Activated naive CD8-positive, alpha-beta T cell treated with anti-CD3 and anti-CD28 coated beads for 36 hours (primary cell): ENCODE results near the gene NYNRIN. TPM values are rescaled to one million over a fixed set of nuclear protein-coding genes. Genes with fewer than 3 reads are reported as not detected.
"Not testable (repeated sequence)": the region's sequence is repeated elsewhere in the genome, so short reads cannot be mapped to it uniquely, and the experiment has no call there.

Source experiments
- DNase-seq: peaks from one replicate; pipeline ENCODE4 v3.0.0; 2021
- H3K27ac Mint-ChIP-seq: one replicate; pipeline ENCODE4 v1.8.0; 2022; ENCODE audit warnings: mild to moderate bottlenecking, moderate library complexity, mixed read lengths
- H3K27me3 Mint-ChIP-seq: one replicate; pipeline ENCODE4 v1.8.0; 2022; ENCODE audit warnings: mild to moderate bottlenecking, mixed read lengths
- H3K36me3 Mint-ChIP-seq: one replicate; pipeline ENCODE4 v1.8.0; 2021; ENCODE audit warnings: mild to moderate bottlenecking, mixed read lengths
- H3K4me1 Mint-ChIP-seq: one replicate; pipeline ENCODE4 v1.8.0; 2021; ENCODE audit warnings: mixed read lengths
- H3K4me3 Mint-ChIP-seq: one replicate; pipeline ENCODE4 v1.8.0; 2022; ENCODE audit warnings: mild to moderate bottlenecking, moderate library complexity, mixed read lengths
- H3K9me3 Mint-ChIP-seq: one replicate; pipeline ENCODE4 v1.8.0; 2022; ENCODE audit warnings: mixed read lengths
- total RNA-seq, 2 experiments: library from RNA; stranded (reverse); gene quantifications; one replicate each; pipeline ENCODE4 v1.2.3, GENCODE V29; 2021

The NYNRIN gene
- total RNA-seq, 2 experiments from 2014 or later: 0.08 to 0.10 TPM

DNA sequence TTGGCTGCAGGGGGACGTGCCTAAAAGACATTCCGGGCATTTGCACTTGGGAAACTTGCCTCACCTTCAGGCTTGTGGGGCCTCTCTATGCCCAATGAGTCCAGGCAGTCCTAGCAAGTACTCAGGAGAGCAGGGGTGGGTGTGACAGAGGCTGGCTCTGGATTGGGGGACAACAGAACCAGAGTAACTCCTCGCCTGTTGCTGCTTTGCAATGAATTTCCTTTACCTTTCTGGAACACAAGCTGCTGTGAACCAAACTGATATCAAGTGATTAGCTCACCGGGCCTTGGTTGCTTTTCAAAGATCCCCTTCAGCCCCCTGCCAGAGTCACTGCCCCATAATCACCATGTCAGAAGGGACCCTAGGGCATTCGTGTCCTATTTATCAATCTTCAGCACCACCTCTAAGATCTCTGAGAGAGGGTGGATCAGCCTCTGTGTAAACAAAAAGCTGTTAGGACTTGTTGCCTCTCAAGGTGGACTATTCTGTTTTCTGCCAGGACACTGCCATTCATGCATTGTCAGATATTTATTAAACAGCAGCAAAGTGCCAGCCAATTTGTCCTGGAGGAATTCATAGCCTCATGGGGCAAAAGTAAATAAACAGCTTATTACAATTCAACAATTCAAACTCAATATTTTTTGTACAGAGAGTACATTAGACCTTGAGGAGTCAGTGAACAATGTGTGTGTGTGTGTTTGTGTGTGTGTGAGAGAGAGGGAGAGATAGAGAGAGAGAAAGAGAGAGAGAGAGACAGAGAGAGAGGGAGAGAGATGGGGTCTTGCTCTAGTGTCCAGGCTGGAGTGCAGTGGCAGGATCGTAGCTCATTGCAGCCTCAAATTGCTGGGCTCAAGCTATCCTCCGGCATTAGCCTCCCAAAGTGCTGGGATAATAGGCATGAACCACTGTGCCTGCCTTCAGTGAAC lies 19.6 kb upstream of the NYNRIN start:
- no peak overlapping the region for H3K4me3 Mint-ChIP-seq
- H3K9me3 Mint-ChIP-seq: no peaks in the 10 kb centered on the region
- H3K4me1 Mint-ChIP-seq: peaks cover 3% of the 10 kb centered on the region
- peaks cover 4% of the 10 kb centered on the region for H3K27me3 Mint-ChIP-seq
- H3K36me3 Mint-ChIP-seq: no peaks in the 10 kb centered on the region
- H3K27ac Mint-ChIP-seq: no peak overlapping the region
- DNase-seq: no peak

DNA sequence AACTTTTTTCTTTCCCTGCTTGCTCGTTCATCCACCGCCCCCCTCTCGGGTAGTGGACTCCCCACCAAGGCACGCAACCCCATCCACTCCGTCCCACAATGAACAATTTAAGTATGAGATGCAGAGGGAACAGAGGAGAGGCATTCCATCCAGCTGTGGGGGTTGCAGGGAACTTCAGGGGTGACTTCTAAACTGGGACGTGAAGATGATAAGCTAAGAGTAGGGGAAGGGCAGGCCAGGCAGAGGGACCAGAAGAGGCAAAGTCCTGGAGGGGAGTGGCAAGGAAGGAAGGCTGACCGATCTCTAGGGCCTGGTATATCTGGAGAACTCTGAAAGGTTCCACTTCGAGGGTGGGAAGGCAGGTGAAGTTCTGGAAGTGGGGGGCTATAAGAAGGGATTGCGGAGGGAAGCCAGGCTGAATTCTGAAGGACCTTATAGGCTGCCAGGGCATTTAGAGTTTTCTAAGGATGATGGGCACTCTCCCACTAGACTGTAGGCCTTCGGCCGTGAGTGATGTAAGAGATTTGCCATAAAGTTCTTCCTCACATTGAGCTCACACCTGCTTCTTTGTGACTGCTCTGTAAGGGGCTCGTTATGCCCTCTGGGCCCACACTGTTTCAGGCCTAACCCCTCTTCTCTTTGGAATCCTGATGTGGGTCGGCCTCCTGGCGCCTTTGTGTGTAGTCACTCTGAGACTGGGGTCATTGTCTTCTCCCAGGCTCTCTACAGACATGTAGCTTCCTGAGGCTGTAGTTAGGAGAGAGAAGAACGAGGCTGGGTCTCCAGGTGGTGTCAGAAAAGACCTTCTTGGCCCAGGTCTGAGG lies 18.7 kb upstream of the NYNRIN start:
- H3K4me3 Mint-ChIP-seq: no peak overlapping the region
- H3K27me3 Mint-ChIP-seq: peaks cover 4% of the 10 kb centered on the region
- no peak overlapping the region for H3K27ac Mint-ChIP-seq
- DNase-seq: no peak
- no peaks in the 10 kb centered on the region for H3K9me3 Mint-ChIP-seq
- no peaks in the 10 kb centered on the region for H3K36me3 Mint-ChIP-seq
- H3K4me1 Mint-ChIP-seq: peaks cover 3% of the 10 kb centered on the region

DNA sequence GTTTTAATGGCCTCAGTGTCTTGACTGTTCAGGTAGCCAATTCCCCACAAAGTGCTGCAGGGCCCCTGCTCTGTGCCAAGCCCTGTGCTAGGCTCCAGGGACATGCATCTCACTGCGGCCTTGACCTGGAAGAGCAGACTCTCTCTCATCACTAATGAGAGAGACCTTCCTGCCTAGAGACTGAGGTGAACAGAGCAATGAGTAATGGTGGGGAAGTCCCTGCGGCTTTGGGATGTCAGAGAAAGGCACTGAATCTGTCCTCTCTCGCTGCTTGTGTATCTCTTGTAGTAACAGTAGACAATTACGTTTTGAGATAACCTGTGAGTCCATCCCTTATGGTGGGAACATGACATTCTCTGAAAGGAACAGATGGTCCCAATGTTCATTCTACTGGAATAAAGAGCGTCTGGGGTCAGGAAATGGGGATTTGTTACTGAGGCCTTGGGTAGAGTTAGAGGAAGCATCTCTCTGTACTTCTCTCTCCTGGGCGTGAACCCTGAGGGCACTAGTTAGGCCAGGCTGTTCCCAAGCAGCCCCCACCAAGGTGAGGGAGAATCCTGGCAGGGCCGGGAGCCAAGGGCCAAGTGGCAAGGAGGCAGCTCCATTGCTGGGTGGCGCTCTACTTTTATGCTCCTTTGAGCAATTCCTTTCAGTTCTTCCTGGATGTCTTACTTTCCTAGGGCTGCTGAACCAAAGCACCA lies 17.3 kb upstream of the NYNRIN start:
- no peak for DNase-seq
- no peaks in the 10 kb centered on the region for H3K36me3 Mint-ChIP-seq
- H3K27ac Mint-ChIP-seq: no peak overlapping the region
- no peaks in the 10 kb centered on the region for H3K9me3 Mint-ChIP-seq
- H3K4me3 Mint-ChIP-seq: no peak overlapping the region
- H3K4me1 Mint-ChIP-seq: peaks cover 3% of the 10 kb centered on the region
- no peaks in the 10 kb centered on the region for H3K27me3 Mint-ChIP-seq

DNA sequence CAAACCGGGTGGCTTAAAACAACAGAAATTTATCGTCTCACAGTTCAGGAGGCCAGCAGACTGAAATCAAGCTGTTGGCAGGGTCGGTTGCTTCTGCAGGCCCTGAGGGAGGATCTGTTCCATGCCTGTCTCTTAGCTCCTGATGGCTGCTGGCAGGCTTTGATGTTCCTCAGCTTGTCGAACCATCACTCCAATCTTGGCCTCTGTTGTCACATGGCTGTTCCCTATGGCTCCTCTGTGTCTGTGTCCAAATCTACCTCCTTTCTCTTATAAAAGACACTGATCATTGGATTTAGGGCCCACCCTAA lies 16.8 kb upstream of the NYNRIN start:
- no peak for DNase-seq
- H3K4me3 Mint-ChIP-seq: no peak overlapping the region
- no peaks in the 10 kb centered on the region for H3K9me3 Mint-ChIP-seq
- H3K27ac Mint-ChIP-seq: no peak overlapping the region
- H3K4me1 Mint-ChIP-seq: peaks cover 3% of the 10 kb centered on the region
- no peaks in the 10 kb centered on the region for H3K27me3 Mint-ChIP-seq
- H3K36me3 Mint-ChIP-seq: no peaks in the 10 kb centered on the region

DNA sequence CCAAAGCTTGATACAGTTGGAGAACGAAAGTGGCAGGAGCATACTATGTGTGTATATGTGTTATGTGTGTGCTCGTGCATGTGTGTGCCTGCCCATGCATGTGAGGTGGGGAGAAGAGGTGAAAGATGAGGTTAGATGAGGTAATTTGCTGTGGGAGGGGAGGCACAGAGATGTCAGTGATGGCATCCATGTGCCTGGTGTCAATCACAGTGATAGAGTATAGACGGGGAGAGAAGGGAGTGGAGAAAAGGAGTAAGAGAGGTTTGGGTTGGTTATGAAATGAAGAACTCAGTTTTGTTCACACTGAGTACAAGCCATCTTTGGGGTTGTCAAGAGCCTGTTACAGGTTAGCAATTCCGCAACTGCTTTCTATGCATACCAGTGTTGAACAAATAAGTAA lies 14.6 kb upstream of the NYNRIN start:
- no peak overlapping the region for H3K27ac Mint-ChIP-seq
- no peaks in the 10 kb centered on the region for H3K9me3 Mint-ChIP-seq
- no peak overlapping the region for H3K4me3 Mint-ChIP-seq
- no peaks in the 10 kb centered on the region for H3K27me3 Mint-ChIP-seq
- peaks cover 3% of the 10 kb centered on the region for H3K4me1 Mint-ChIP-seq
- H3K36me3 Mint-ChIP-seq: no peaks in the 10 kb centered on the region
- no peak for DNase-seq

DNA sequence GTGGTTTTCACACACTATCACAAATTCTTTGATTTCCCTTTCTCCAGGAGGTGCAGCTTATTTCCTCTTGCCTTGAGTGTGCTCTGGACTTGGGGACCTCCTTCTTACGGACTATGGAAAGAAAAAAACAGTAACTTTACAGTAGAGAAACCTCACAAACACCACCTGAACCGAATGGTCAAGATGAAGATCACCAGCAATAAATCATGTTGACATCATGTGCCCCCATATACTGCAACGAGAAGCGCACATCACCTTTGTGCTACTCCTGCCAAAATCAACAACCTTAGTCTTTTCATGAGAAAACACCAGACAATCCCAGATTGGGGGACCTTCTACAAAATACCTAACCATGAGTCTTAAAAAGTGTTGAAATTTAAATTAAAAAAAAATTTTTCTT lies 13.3 kb upstream of the NYNRIN start:
- no peaks in the 10 kb centered on the region for H3K27me3 Mint-ChIP-seq
- H3K27ac Mint-ChIP-seq: no peak overlapping the region
- H3K4me3 Mint-ChIP-seq: no peak overlapping the region
- H3K36me3 Mint-ChIP-seq: no peaks in the 10 kb centered on the region
- peaks cover 3% of the 10 kb centered on the region for H3K4me1 Mint-ChIP-seq
- no peaks in the 10 kb centered on the region for H3K9me3 Mint-ChIP-seq
- DNase-seq: no peak

DNA sequence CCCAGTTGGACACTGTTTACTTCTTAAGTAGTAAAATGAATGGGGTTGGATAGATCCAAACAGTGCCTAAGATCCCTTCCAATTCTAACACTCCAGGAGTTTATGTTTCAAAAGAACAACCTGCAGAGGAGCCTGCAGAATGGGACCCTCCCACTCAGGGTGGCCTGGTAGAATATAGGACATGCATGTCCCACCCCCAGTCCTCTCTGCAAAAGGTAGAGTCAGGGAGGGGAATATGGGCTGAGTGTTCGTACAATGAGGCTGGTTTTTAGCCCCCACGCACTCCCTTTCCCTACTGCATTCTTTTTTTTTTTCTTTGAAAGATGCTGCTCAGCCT lies 11.8 kb upstream of the NYNRIN start:
- Mint-ChIP-seq H3K27ac (no peak overlapping the region), H3K36me3 (no peaks in the 10 kb centered on the region), H3K27me3 (peaks cover 8% of the 10 kb centered on the region), H3K9me3 (no peaks in the 10 kb centered on the region), H3K4me1 (no peaks in the 10 kb centered on the region), H3K4me3 (no peak overlapping the region)
- no peak for DNase-seq

DNA sequence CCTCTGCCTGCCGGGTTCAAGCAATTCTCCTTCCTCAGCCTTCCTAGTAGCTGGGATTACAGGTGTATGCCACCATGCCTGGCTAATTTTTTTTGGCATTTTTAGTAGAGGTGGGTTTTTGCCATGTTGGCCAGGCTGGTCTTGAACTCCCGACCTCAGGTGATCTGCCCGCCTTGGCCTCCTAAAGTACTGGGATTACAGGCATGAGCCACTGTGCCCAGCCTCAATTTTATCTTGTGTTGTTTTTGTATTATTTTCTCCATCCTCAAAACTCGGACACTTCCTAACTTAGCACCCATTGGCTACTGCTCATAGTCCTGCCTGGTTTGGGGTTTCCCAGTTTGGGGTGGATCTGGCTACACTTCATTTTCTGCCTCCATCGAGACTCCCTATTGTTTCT lies 11.2 kb upstream of the NYNRIN start:
- not testable (repeated sequence) for H3K27me3 Mint-ChIP-seq, DNase-seq, H3K4me1 Mint-ChIP-seq, H3K4me3 Mint-ChIP-seq, H3K9me3 Mint-ChIP-seq, H3K36me3 Mint-ChIP-seq, H3K27ac Mint-ChIP-seq

DNA sequence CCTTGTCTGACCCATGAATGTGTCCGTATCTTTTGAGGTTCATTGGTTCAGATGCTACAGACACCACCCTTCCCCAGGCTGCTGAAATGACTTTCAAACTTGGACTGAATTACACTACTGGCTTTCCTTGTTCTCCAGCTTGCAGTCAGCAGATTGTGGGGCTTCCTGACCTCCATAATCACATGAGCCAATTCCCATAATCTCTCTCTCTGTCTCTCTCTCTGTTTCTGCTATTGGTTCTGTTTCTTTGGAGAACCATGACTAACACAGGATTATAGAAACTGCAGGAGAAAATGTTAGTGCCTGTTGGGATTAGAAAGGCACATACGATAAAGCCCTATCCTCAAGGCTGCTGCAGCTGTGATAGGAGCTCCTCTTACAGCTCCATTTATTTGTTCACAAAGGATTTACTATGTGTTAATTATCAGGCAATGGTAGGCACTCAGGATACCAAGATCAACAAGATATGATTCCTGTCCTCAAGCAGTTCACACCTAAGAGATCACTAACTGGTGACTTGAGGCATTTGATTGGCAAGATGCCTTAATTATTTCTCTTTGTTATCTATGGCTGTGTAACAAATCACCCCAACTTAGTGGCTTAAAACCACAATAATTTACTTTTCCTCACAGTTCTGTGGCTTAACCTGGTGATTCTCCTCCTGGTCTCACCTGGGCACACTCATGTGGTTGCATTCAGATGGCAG lies 10.2 kb upstream of the NYNRIN start:
- Mint-ChIP-seq H3K4me3 (no peak overlapping the region), H3K27ac (no peak overlapping the region), H3K9me3 (no peaks in the 10 kb centered on the region), H3K36me3 (no peaks in the 10 kb centered on the region), H3K27me3 (peaks cover 8% of the 10 kb centered on the region), H3K4me1 (no peaks in the 10 kb centered on the region)
- no peak for DNase-seq

DNA sequence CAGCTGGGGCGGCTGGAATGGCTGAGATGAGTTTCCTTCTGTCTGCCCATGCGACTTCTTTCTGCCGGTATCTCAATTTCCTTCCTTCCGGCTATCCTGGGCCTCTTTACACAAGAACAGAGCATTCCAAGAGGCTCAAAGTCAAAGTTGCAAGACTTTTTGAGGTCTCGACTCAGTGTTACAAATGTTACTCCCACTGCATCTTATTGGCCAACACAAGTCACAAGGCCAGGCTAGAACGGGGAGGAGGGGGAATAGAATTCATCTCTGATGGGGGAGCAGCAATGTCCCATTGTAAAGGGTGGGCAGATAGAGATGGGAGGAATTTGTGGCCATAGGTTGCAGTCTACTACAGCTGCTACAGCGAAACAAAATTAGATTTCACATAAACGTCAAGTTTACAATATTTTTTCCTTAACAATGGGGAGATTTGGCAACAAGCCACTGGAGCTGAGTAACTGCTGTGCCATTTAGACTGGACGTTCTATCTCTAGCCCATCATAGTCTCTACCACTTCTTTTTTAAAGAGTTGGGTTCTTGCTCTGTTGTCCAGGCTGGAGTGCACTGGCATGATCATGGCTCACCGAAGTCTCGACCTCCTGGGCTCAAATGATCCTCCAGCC lies 9.5 kb upstream of the NYNRIN start:
- H3K9me3 Mint-ChIP-seq: no peaks in the 10 kb centered on the region
- H3K4me1 Mint-ChIP-seq: no peaks in the 10 kb centered on the region
- no peak overlapping the region for H3K4me3 Mint-ChIP-seq
- no peak for DNase-seq
- H3K27ac Mint-ChIP-seq: no peak overlapping the region
- no peaks in the 10 kb centered on the region for H3K36me3 Mint-ChIP-seq
- H3K27me3 Mint-ChIP-seq: peaks cover 8% of the 10 kb centered on the region

DNA sequence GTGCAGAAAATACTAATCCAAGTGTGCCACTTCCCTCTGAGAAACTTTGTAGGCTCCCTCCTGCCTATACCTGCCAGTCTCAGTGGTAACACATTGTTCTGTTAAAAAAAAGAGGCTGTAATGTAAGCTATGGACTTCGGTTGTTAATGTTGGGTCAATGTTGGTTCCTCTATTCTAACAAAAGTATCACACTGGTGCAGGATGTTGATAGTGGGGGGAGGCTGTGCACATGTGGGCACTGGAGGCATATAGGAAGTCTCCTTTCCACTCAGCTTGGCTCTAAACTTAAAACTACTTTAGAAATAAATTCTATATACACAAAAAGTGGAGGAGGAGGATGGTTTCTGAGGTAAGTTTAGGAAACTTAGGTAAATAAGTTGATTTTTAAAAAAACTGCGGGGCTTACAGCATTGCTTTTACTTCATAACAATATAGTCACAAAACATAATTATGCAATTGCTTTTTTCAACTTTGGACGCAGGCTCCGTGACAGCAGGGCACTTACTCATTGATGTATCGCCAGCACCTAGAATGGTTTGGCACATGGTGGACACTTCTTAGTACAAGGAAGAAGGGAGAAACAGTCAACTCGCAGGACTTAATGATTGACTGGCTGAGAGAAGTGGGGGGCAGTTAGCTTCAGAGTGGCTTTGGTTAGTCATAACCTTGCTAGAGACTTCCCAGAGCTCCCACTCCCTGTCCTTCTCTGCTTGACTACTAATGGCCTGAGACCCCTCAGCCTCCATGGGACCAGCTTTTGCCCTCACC lies 7.9 kb upstream of the NYNRIN start:
- H3K27me3 Mint-ChIP-seq: peaks cover 8% of the 10 kb centered on the region
- DNase-seq: no peak
- H3K9me3 Mint-ChIP-seq: no peaks in the 10 kb centered on the region
- no peaks in the 10 kb centered on the region for H3K4me1 Mint-ChIP-seq
- H3K4me3 Mint-ChIP-seq: no peak overlapping the region
- H3K36me3 Mint-ChIP-seq: no peaks in the 10 kb centered on the region
- no peak overlapping the region for H3K27ac Mint-ChIP-seq

DNA sequence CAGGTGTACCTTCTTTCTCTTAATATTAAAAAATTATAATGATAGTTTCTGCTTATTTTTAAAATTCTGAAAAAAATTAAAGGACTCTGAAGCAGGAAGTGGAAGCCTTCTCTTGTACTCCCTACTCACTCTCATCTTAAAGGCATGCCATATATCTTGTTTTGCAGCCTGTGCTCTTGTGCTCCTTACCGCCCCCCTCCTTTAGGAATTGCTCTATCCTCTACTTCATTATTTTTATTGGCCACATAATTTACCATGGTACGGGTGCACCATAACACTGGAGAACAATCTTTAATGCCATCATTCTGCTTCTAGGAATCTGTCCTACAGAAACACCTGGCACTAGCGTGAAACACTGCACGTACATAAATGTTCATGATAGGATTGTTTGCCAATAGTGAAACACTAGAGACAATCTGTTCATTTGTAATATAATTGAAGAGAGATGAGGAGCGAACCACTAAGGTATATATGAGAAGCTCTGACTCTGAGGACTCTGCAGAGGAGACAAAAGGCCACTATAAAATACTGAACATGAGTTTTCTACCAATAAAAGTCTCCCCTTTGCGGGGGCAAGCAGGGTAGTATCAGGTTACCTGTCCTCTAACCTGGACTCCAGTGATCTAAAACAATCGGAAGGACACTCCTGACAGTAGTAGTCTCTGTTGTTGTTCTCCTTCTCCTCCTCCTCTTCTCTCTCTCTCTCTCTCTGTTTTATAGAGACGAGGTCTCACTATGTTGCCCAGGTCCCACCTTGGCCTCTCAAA lies 6.3 kb upstream of the NYNRIN start:
- Mint-ChIP-seq H3K4me3 (no peak overlapping the region), H3K9me3 (no peaks in the 10 kb centered on the region), H3K36me3 (no peaks in the 10 kb centered on the region), H3K4me1 (no peaks in the 10 kb centered on the region), H3K27me3 (peaks cover 8% of the 10 kb centered on the region), H3K27ac (no peak overlapping the region)
- DNase-seq: no peak

DNA sequence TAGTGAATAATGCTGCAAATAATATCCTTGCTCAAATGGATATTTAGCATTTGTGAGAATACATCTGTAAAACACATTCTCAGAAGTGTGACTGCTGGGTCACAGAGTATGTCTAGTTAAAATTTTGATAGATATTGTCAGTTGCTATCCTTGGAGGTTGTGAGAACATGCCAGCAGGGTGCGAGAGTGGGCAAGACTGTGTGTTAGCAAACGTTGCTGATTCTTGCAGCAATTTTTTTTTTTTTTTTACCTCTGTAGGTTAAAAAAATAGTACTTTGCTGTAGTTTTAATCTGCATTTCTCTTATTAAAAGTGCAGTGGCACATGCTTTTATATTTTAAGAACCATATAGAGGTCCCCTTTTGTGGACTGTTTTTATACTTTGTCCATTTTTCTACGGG lies 4.5 kb upstream of the NYNRIN start:
- no peak for DNase-seq
- Mint-ChIP-seq H3K9me3 (no peaks in the 10 kb centered on the region), H3K27ac (no peak overlapping the region), H3K27me3 (peaks cover 8% of the 10 kb centered on the region), H3K4me3 (no peak overlapping the region), H3K36me3 (no peaks in the 10 kb centered on the region), H3K4me1 (no peaks in the 10 kb centered on the region)
